Neural cell (in vitro differentiated cells): ENCODE data around the gene SEC23IP. TPM values are rescaled to one million over a fixed set of nuclear protein-coding genes. Genes with fewer than 3 reads are reported as not detected.

Source experiments
- H2AFZ ChIP-seq: fragments of 200-600, 300-800 bp; sonication (generic), shearing (Covaris generic); 2 replicates; pipeline ENCODE4 v1.6.0; 2014; ENCODE audit warnings: low read depth, mild to moderate bottlenecking, antibody characterized with exemption, low read length, moderate library complexity
- H3F3A ChIP-seq: fragments of 200-600 bp; shearing (Covaris generic); 2 replicates; pipeline ENCODE4 v1.6.1; 2016; ENCODE audit warnings: mild to moderate bottlenecking, moderate library complexity, mixed read lengths, antibody characterized with exemption, low read length; ENCODE audit not compliant: insufficient read depth, poor library complexity, severe bottlenecking
- H3K27ac ChIP-seq: fragments of 200-600, 300-800 bp; sonication (generic), shearing (Covaris generic); 2 replicates; pipeline ENCODE4 v1.5.1; 2014; ENCODE audit warnings: mild to moderate bottlenecking, low read length, moderate library complexity
- H3K27me3 ChIP-seq: fragments of 300-800, 200-600 bp; sonication (generic), shearing (Covaris generic); 2 replicates; pipeline ENCODE4 v1.6.0; 2014; ENCODE audit warnings: mild to moderate bottlenecking, low read depth, low read length, moderate library complexity; ENCODE audit not compliant: insufficient read depth
- H3K36me3 ChIP-seq: fragments of 300-800, 200-600 bp; sonication (generic), shearing (Covaris generic); 2 replicates; pipeline ENCODE4 v1.5.1; 2014; ENCODE audit warnings: mild to moderate bottlenecking, antibody characterized with exemption, low read length, moderate library complexity; ENCODE audit not compliant: insufficient read depth
- H3K4me2 ChIP-seq: fragments of 300-800, 200-600 bp; sonication (generic), shearing (Covaris generic); 2 replicates; pipeline ENCODE4 v1.6.0; 2014; ENCODE audit warnings: mild to moderate bottlenecking, low read length
- H3K4me3 ChIP-seq: fragments of 300-800, 200-600 bp; sonication (generic), shearing (Covaris generic); 2 replicates; pipeline ENCODE4 v1.5.1; 2014; ENCODE audit warnings: mild to moderate bottlenecking, low read length, moderate library complexity
- H3K79me2 ChIP-seq: fragments of 200-600 bp; shearing (Covaris generic); replicated peaks from 2 replicates; pipeline ENCODE4 v1.6.0; 2014; ENCODE audit warnings: mild to moderate bottlenecking, low read length, moderate library complexity; ENCODE audit not compliant: insufficient read depth
- H3K9ac ChIP-seq: fragments of 300-800, 200-600 bp; sonication (generic), shearing (Covaris generic); 2 replicates; pipeline ENCODE4 v1.6.1; 2016; ENCODE audit warnings: mild to moderate bottlenecking, low read length, mixed read lengths
- H3K9me2 ChIP-seq: fragments of 200-600 bp; shearing (Covaris generic); 2 replicates; pipeline ENCODE4 v1.6.1; 2016; ENCODE audit warnings: mild to moderate bottlenecking, low read length, mixed read lengths; ENCODE audit not compliant: insufficient read depth
- H3K9me3 ChIP-seq: fragments of 200-600, 300-800 bp; sonication (generic), shearing (Covaris generic); 2 replicates; pipeline ENCODE4 v1.6.1; 2016; ENCODE audit warnings: mild to moderate bottlenecking, mixed run types, low read length, moderate library complexity, mixed read lengths
- H4K20me1 ChIP-seq: fragments of 200-600 bp; shearing (Covaris generic); 2 replicates; pipeline ENCODE4 v1.6.1; 2016; ENCODE audit warnings: mild to moderate bottlenecking, mixed run types; ENCODE audit not compliant: insufficient read depth
- EP300 ChIP-seq: fragments of 450-650 bp; conservative IDR thresholded peaks from 2 replicates; pipeline ENCODE4 v1.6.1; 2014; ENCODE audit warnings: antibody characterized with exemption, mild to moderate bottlenecking, moderate library complexity; ENCODE audit not compliant: poor library complexity, severe bottlenecking
- EZH2 ChIP-seq: fragments of 200-600, 300-800 bp; shearing (Covaris generic), sonication (generic); IDR thresholded peaks from 2 replicates; pipeline ENCODE4 v1.6.1; 2014; ENCODE audit warnings: antibody characterized with exemption, low read length, borderline replicate concordance, mild to moderate bottlenecking; ENCODE audit not compliant: insufficient read depth, poor library complexity, severe bottlenecking
- MXI1 ChIP-seq: fragments of 450-650 bp; conservative IDR thresholded peaks from 2 replicates; pipeline ENCODE4 v1.6.1; 2014; ENCODE audit warnings: antibody characterized with exemption, mild to moderate bottlenecking; ENCODE audit not compliant: poor library complexity, severe bottlenecking
- POLR2AphosphoS5 ChIP-seq: IDR thresholded peaks from 2 replicates; pipeline ENCODE4 v1.6.1; 2012
- RAD21 ChIP-seq: fragments of 450-650 bp; conservative IDR thresholded peaks from 2 replicates; pipeline ENCODE4 v1.6.1; 2014; ENCODE audit warnings: antibody characterized with exemption, mild to moderate bottlenecking, moderate library complexity
- SMC3 ChIP-seq: fragments of 450-650 bp; conservative IDR thresholded peaks from 2 replicates; pipeline ENCODE4 v1.6.1; 2014; ENCODE audit warnings: antibody characterized with exemption, mild to moderate bottlenecking, moderate library complexity; ENCODE audit not compliant: poor library complexity
- TAF1 ChIP-seq: IDR thresholded peaks from 2 replicates; pipeline ENCODE4 v1.6.1; 2012; ENCODE audit warnings: low read depth
- polyA plus RNA-seq: library from polyadenylated mRNA; depleted of rRNA; stranded (reverse); fragments of >200 nt; gene quantifications from 2 replicates; pipeline ENCODE4 v1.2.3, GENCODE V29; 2014
- TF ChIP-seq, protein P1 (sequence below): fragments of 450-650 bp; IDR thresholded peaks from 2 replicates; pipeline ENCODE4 v1.5.1; 2014; ENCODE audit warnings: antibody characterized with exemption, mild to moderate bottlenecking, moderate library complexity; ENCODE audit not compliant: poor library complexity, severe bottlenecking
- TF ChIP-seq, protein P2 (sequence below): IDR thresholded peaks from 2 replicates; pipeline ENCODE4 v1.6.1; 2012; ENCODE audit warnings: borderline replicate concordance

The SEC23IP gene
- polyA plus RNA-seq, 1 donor from 2014 or later = 13.8 TPM

DNA sequence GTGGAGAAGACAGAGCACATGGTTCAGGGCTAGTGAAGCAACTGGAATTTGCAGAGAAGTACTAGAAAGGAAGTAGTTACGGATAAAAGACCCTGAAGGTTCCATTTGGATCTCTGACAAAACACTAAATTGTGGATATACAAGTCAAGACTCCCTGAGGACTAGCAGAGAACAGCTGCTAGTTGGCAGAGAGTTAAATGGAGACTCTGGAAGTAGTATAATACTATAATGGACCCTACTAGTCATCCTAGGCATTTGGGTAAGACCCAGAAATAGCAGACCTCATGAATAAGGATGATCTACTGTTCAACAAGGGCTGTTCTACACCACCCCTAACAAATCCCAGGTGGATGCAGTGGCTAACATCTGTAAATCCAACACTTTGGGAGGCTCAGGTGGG is 39.0 kb upstream of the SEC23IP start:
- Histone ChIP-seq H3K4me2 (no peak overlapping the region), H3K9ac (no peak overlapping the region), H3K27ac (no peak overlapping the region), H3F3A (no peaks in the 10 kb centered on the region), H2AFZ (no peak overlapping the region), H3K36me3 (peaks cover 17% of the 10 kb centered on the region), H3K9me3 (no peaks in the 10 kb centered on the region), H3K4me3 (no peak overlapping the region), H3K79me2 (no peaks in the 10 kb centered on the region), H3K27me3 (no peaks in the 10 kb centered on the region), H3K9me2 (no peaks in the 10 kb centered on the region), H4K20me1 (no peaks in the 10 kb centered on the region)
- TF ChIP-seq SMC3 = no peak
- no peak for TF ChIP-seq RAD21
- TF ChIP-seq, protein P1, sequence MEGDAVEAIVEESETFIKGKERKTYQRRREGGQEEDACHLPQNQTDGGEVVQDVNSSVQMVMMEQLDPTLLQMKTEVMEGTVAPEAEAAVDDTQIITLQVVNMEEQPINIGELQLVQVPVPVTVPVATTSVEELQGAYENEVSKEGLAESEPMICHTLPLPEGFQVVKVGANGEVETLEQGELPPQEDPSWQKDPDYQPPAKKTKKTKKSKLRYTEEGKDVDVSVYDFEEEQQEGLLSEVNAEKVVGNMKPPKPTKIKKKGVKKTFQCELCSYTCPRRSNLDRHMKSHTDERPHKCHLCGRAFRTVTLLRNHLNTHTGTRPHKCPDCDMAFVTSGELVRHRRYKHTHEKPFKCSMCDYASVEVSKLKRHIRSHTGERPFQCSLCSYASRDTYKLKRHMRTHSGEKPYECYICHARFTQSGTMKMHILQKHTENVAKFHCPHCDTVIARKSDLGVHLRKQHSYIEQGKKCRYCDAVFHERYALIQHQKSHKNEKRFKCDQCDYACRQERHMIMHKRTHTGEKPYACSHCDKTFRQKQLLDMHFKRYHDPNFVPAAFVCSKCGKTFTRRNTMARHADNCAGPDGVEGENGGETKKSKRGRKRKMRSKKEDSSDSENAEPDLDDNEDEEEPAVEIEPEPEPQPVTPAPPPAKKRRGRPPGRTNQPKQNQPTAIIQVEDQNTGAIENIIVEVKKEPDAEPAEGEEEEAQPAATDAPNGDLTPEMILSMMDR = no peak
- TF ChIP-seq, protein P2, sequence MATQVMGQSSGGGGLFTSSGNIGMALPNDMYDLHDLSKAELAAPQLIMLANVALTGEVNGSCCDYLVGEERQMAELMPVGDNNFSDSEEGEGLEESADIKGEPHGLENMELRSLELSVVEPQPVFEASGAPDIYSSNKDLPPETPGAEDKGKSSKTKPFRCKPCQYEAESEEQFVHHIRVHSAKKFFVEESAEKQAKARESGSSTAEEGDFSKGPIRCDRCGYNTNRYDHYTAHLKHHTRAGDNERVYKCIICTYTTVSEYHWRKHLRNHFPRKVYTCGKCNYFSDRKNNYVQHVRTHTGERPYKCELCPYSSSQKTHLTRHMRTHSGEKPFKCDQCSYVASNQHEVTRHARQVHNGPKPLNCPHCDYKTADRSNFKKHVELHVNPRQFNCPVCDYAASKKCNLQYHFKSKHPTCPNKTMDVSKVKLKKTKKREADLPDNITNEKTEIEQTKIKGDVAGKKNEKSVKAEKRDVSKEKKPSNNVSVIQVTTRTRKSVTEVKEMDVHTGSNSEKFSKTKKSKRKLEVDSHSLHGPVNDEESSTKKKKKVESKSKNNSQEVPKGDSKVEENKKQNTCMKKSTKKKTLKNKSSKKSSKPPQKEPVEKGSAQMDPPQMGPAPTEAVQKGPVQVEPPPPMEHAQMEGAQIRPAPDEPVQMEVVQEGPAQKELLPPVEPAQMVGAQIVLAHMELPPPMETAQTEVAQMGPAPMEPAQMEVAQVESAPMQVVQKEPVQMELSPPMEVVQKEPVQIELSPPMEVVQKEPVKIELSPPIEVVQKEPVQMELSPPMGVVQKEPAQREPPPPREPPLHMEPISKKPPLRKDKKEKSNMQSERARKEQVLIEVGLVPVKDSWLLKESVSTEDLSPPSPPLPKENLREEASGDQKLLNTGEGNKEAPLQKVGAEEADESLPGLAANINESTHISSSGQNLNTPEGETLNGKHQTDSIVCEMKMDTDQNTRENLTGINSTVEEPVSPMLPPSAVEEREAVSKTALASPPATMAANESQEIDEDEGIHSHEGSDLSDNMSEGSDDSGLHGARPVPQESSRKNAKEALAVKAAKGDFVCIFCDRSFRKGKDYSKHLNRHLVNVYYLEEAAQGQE = no peak
- no peak for TF ChIP-seq EZH2
- TF ChIP-seq POLR2AphosphoS5 = no peak
- TF ChIP-seq MXI1 = no peak
- TF ChIP-seq TAF1 = no peak
- TF ChIP-seq EP300 = no peak

DNA sequence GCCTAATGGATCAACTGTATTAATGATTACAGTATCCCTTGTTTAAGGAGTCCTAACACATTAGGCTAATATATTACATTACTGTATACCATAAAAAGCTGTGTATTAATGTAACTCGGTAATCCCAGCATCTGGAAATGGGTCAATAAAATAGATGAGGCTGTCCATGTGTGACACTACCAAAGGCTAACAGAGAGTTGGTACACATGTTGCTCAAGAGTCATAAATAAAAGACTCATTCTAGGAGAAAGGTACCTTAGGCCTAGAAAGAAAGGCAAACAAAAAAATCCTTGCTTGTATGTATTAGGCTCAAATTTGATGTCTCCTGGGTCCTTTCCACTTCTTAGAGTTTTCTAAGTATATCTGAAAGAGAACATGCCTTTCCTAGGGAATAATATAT is 34.5 kb upstream of the SEC23IP start:
- no peaks in the 10 kb centered on the region for H3K27me3 ChIP-seq
- no peaks in the 10 kb centered on the region for H4K20me1 ChIP-seq
- H3K27ac ChIP-seq = no peak overlapping the region
- H3K79me2 ChIP-seq = peaks cover 16% of the 10 kb centered on the region
- H2AFZ ChIP-seq = no peak overlapping the region
- H3K36me3 ChIP-seq = peaks cover 12% of the 10 kb centered on the region
- no peak overlapping the region for H3K9ac ChIP-seq
- H3F3A ChIP-seq = no peaks in the 10 kb centered on the region
- no peaks in the 10 kb centered on the region for H3K9me3 ChIP-seq
- TF ChIP-seq EZH2 (no peak), MXI1 (no peak), RAD21 (no peak)
- TF ChIP-seq, protein P2 = no peak
- no peak overlapping the region for H3K4me2 ChIP-seq
- H3K4me3 ChIP-seq = no peak overlapping the region
- H3K9me2 ChIP-seq = no peaks in the 10 kb centered on the region
